OCI-LY7 (cell line): ENCODE data around the gene GRID2.

Experiments used
- CTCF ChIP-seq: fragments of 200-600 bp; sonication (generic); conservative IDR thresholded peaks from 2 replicates; pipeline ENCODE4 v1.5.1; 2014; ENCODE audit warnings: mild to moderate bottlenecking, antibody characterized with exemption, low read length, moderate library complexity, mixed read lengths
- EZH2phosphoT487 ChIP-seq: fragments of 200-600 bp; sonication (generic); IDR thresholded peaks from 2 replicates; pipeline ENCODE4 v1.6.1; 2018; ENCODE audit warnings: low read depth, borderline replicate concordance, mild to moderate bottlenecking, mixed run types, antibody characterized with exemption, low read length, moderate library complexity, mixed read lengths

GRCh38 chr4:93480452-93480851 is 1176.7 kb downstream of the GRID2 start:
- TF ChIP-seq CTCF (no peak), EZH2phosphoT487 (no peak)
